ENCODE data around the gene NR2F2.
A peak's percentile ranks its signal among the peaks of the same experiment; 100 is the strongest.

NR2F2 gene

GRCh38 chr15:96350934-96351724 is 20.6 kb downstream of the NR2F2 start:
- H3K27ac ChIP-seq = no peak overlapping the region
- DNase-seq (ENCODE audit: low read depth, low spot score) = no peak

DNA sequence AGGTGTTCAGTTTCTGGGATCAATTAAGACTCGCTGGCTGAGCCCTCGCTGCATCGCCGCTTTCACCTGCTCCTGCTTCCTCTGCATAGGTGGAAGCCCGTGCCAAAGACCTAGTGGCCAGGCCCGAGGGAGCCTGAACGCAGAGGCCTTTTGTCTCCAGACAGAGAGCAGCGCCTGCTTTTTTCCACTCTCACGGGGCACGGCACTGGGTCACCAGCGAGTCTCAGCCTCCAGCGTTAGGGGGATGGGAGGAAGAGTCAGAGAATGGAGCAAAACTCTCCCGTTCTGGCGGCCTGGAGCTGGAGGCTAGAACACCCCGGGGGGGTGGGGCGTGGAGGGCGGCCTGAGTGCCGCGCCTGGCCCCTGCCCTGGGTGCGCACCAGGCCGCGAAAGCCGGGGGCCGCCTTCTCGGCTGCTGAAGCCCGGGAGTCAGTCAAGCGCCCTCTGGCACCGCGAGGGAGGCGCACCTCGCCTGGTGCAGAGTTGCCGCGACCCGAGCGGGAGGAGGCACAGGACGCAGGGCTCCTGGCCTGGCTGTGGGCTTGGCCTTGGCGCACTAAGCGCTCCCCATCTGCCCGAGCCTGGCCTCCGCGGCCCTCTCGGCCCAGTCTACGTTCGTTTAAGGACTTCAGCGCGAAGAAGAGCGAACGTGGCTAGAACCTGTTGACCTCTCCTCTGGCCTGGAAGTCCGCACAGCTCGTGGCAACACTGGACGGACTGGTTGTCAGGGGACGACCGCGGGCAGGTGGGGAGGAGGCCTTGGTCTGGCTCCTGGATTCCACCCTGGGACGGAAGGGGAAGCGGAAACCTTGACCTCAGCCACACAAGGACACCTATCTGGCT is 21.5 kb downstream of the NR2F2 start:
- H3K27ac ChIP-seq = no peak overlapping the region
- no peak for DNase-seq (ENCODE audit: low read depth, low spot score)

- no peak for DNase-seq (ENCODE audit: low read depth, low spot score)
These were observed 22.3 kb downstream of the NR2F2 start for GRCh38 chr15:96352604-96353405.

DNA sequence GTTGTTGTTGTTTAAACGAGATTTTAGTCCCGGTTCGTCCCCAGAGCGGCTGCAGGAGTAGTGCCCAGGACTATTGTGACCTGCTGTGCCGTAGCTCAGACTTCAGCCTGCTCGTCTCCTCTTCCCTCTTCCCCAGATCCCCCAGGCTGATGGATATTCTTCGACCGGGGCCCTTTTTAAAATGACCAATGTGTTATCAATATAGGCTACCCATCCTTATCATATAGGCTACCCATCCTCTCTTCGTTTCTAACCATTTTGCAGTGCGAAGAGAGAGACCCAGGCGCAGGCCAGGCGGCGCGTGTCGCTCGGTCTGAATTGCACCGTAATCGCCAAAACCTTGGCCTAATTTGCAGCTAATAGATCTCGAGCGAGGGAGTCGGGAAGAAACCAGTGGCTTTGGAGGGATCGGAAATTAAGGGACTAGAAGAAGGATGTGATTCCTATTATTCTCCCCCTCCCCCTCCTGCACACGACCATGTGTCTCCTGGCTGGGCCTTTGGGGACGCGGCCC is 23.0 kb downstream of the NR2F2 start:
- no peak for DNase-seq (ENCODE audit: low read depth, low spot score)
- H3K27ac ChIP-seq = no peak overlapping the region

More at GRCh38 chr15:96352604-96353405, 22.3 kb downstream of the NR2F2 start:
- H3K27ac ChIP-seq = no peak overlapping the region

DNA sequence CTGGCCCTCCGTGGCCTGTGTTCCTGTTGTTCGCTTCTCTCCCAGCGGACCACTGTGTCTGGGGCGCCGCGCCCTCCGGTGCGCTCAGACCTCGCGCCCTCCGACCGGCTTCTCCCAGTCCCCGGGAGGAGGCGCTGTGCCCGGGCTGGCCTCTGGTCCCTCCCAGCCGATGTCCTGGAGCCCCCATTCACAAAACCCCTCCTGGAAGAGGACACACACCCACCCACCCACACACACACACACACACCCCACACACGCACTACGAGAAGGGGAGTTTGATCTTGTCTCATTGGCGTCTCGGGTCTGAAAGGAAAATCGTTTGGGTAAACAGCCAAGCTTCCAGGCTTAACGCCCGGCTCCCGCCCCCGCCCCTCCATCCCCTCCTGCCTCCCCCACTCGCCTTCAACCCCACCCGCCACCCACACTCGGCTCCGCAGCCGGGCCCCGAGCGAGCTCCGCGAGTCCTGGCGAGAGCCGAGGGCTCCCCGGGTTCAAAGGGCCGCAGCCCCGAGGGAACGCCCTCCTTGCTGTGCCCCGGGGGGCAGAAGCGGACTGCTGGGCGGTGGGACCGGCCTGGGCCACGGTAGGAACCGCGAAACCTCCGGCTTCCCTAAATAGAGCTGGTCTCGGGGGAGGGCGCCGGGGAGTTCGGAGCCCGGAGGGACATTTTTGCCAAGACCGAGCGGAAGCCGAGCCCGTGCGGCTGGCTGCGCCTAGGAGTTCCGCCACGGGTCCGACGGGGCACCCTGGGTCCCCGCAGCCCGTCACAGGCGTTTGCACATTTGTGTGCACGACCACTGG is 23.6 kb downstream of the NR2F2 start:
- no peak overlapping the region for H3K27ac ChIP-seq
- DNase-seq (ENCODE audit: low read depth, low spot score) = no peak

- no peak for DNase-seq (ENCODE audit: low read depth, low spot score)
- no peak overlapping the region for H3K27ac ChIP-seq
These were observed 24.4 kb downstream of the NR2F2 start for GRCh38 chr15:96354731-96355567.

DNA sequence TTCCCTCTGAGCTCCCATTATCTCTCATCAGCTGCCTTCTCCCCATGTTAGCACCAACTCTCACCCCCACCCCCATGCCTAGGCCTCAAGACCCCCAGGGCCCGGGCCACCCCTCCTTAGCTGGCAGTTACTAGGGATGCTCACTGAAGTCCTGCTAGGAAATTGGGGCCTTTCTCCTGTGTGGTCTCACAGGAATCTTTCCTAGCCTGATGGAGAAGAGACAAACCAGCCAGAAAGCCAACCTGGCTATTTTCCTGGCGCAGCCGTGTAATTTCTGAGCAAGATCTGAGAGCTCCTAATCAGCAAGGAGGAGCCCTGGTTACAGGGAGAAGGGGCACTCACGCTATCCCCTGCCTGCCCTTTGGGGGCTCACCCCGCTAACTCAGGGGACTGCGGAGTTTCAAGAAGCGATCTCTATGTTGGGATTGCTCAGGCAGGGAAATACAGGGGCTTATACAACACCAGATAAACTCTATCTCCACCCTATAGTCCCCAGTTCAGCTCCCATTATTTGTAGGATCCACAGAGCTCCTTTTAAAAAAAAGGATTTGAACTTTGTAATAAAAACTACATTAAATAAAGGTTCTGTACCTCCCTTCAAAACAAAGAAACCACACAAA is 25.2 kb downstream of the NR2F2 start:
- H3K27ac ChIP-seq = no peak overlapping the region
- DNase-seq (ENCODE audit: low read depth, low spot score) = no peak

GRCh38 chr15:96356494-96357455 is 26.3 kb downstream of the NR2F2 start:
- no peak overlapping the region for H3K27ac ChIP-seq
- peak; percentile 22 for DNase-seq (ENCODE audit: low read depth, low spot score)

DNA sequence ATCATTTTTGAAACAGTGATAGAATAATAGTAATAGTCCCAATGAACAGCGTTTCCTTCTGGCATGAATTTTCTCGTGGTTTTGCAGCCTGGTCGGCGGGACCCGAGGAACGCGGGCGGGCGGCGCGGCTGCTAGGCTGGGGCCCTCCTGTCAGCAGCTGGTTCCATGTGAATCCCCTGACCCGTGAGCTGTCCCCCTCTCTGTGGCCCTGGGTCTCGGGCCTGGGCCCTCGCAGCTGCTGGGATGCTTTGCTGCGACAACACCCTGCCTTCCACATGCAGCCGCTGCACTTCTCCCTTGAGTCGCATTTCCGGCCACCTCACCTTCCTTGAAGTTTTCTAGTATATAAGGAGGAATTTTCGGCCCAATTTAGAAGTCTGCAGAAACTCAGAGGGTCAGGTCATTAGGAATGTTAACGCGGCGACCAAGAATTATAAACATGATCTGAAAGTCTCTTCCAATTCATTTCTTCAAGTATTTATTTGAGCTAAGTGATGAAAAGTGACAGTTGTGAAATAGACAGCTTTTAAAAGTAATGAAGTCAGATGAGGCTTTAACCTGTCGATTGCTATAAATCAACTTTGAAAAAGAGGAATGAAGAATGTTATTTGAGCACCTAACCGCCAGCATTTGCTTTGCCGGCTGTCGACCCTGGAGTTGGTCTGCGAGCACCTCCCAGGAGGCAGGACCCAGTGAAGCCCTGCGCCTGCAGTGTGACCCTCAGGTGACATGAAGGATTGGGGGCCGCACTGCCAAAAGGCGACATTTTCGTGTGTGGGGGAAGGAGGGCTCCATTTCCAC is 27.7 kb downstream of the NR2F2 start:
- no peak overlapping the region for H3K27ac ChIP-seq
- DNase-seq (ENCODE audit: low read depth, low spot score) = no peak

DNA sequence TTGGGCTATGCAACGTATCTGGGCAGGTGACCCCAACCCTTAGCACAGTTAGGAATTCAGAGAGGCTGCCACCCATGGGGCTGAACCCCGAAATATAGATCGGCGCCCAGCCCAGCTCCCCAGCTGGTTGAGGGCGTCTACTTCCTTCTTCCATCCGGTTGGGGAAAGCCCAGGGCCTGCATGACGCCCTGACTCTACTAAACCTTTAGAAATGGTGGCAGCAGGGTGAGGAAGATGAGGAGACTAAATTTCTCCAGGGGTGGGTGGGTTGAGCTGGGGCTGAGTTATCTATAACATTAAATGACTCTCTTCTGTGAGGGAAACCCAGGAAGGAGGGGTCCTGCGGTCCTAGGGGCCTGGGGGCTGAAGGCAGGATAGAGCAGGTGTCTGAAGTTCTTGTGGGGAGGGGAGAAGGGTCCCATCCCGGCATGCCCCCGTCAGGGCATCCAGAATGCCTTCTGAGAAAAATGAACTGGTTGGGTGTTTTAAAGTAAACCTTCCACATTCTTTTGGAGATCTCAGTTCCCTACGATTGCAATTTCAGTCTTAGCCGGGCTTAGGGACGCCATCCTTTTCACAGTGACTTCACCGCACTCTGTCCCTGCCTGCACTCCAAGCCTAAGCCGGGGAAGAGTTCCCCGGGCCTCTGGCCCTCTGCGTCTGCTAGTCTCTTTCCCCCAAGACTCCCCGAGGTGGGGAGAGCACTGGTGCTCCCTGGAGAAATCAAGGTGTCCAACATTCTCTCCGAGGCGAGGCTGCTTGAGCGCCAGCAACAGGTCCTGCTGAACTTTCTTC is 28.5 kb downstream of the NR2F2 start:
- no peak for DNase-seq (ENCODE audit: low read depth, low spot score)
- H3K27ac ChIP-seq = no peak overlapping the region

DNA sequence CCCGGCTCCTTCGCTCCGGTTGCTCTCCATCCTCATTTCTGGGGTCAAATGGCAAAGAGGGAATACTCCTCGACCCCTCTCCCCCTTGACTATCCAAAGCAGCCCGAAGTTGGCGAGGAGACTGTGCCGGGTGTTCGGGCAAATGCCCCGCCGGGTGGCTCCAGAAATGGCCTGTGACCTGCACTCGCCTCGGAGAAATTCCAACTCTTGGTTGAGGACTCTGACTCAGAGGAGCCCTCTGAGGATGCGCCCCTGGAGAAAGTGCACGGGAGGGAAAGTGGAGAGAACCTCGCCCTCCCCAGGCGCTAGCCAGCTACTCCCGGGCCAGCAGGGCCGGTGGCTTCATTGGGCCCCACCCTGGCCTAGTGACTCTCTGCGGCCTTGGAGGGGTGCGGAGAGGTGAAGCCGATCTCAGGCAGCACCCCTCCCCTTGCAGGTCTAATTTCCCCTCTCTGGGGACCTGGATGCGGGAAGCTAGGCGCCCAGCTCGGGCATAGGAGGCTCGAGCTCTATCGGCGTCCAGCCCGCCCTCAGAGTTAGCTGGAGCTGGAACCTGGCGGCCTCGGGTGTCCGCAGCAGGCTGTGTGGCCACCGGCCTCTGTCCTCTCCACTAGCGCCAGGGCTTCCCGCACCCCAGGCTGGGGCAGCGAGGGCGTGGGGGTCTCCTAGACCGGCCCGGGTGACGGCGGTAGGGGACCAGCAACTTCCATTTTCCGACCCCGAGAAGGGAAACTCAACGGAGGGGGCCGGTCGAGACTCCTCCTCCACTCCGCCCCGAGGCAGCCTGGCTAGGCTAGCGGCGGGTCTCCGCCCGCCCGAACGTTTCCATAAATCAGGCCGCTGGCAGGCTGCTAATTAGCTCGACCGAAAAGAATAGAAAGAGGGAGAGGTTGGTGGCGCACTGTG is 29.4 kb downstream of the NR2F2 start:
- no peak overlapping the region for H3K27ac ChIP-seq
- DNase-seq (ENCODE audit: low read depth, low spot score) = no peak

GRCh38 chr15:96360581-96361308 is 30.2 kb downstream of the NR2F2 start:
- H3K27ac ChIP-seq = no peak overlapping the region

DNA sequence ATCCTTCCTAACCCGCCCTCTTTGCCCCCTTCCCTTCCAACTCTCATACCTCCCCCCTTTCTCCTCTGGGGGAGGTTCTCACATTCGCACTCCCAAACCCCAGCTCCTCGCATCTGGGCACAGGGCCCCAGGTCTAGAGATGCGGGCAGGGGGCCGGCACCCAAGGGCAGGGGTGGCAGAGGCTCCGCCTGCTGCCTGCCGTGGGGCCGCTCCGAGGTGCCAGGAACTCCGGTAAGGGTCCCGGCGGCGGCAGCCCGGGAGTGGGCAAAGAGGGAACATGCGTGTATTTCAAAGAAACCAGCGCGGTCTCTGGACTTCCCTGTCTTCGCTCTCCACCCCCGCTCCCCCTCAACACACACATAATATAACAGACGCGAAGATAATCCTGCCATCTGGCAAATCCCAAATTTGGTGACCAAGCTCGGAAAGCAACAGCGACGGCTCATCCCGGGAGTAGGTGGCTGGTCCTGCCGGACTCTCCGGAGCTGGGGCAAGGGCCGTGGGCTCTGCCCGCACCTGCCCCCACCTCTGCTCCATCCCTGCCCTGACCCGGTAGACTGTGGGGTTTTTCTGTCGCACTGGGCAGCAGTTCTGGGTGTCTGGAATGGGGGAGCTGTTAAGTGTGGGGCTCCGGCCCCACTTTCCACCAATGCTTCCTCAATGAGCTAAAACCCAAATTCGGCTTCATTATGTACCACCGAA is 31.0 kb downstream of the NR2F2 start:
- no peak overlapping the region for H3K27ac ChIP-seq
- DNase-seq (ENCODE audit: low read depth, low spot score) = no peak

More at GRCh38 chr15:96360581-96361308, 30.2 kb downstream of the NR2F2 start:
- no peak for DNase-seq (ENCODE audit: low read depth, low spot score)
